Calu3 (cell line): Measurements from ENCODE around the gene LANCL2. TPM values are rescaled to one million over a fixed set of nuclear protein-coding genes. Genes with fewer than 3 reads are reported as not detected.
"Not testable (repeated sequence)": the region's sequence is repeated elsewhere in the genome, so short reads cannot be mapped to it uniquely, and the experiment has no call there.

ENCODE experiments used
- BruUV-seq: library from RNA; stranded (reverse); fragments of 400-500 nt; replicated peaks from 2 replicates; lab custom pipeline; 2021; lab: Mats Ljungman, UMichigan
- CTCF ChIA-PET: fragments of 300-600 bp; sonication (Branson Sonifier 250); formaldehyde crosslinking; loops from one replicate; lab custom pipeline; 2022; ENCODE audit warnings: antibody characterized with exemption; lab: Charles Lee
- DNase-seq: peaks from one replicate; pipeline ENCODE4 v3.0.0; 2022
- H3K27ac Mint-ChIP-seq: one replicate; pipeline ENCODE4 v1.8.0; 2022; ENCODE audit warnings: mixed read lengths; ENCODE audit not compliant: unreplicated experiment
- H3K27me3 Mint-ChIP-seq: one replicate; pipeline ENCODE4 v1.8.0; 2022; ENCODE audit warnings: mixed read lengths; ENCODE audit not compliant: unreplicated experiment
- H3K36me3 Mint-ChIP-seq: one replicate; pipeline ENCODE4 v1.8.0; 2022; ENCODE audit warnings: mild to moderate bottlenecking, moderate library complexity, mixed read lengths; ENCODE audit not compliant: insufficient read depth, unreplicated experiment
- H3K4me1 Mint-ChIP-seq: one replicate; pipeline ENCODE4 v1.8.0; 2022; ENCODE audit warnings: mild to moderate bottlenecking, low read depth, mixed read lengths; ENCODE audit not compliant: unreplicated experiment
- H3K4me3 Mint-ChIP-seq: one replicate; pipeline ENCODE4 v1.8.0; 2022; ENCODE audit warnings: mild to moderate bottlenecking, low read depth, moderate library complexity, mixed read lengths; ENCODE audit not compliant: unreplicated experiment
- H3K9me3 Mint-ChIP-seq: one replicate; pipeline ENCODE4 v1.8.0; 2022; ENCODE audit warnings: low read depth, mixed read lengths; ENCODE audit not compliant: unreplicated experiment
- intact Hi-C: fragments of 100-400 bp; cut with micrococcal nuclease; formaldehyde crosslinking; loops from one replicate; pipeline ENCODE4 v1.10.0; 2022; ENCODE audit not compliant: unreplicated experiment
- total RNA-seq: library from RNA; stranded (reverse); gene quantifications from 2 replicates; pipeline ENCODE4 v1.2.3, GENCODE V29; 2022
- TF ChIP-seq, protein P1 (sequence below): fragments of 200-600 bp; IDR thresholded peaks from one replicate; pipeline ENCODE4 v1.8.0; 2022; ENCODE audit warnings: antibody characterized with exemption; ENCODE audit not compliant: unreplicated experiment

Gene LANCL2
- total RNA-seq, 1 experiment from 2014 or later: 15.7 TPM

DNA sequence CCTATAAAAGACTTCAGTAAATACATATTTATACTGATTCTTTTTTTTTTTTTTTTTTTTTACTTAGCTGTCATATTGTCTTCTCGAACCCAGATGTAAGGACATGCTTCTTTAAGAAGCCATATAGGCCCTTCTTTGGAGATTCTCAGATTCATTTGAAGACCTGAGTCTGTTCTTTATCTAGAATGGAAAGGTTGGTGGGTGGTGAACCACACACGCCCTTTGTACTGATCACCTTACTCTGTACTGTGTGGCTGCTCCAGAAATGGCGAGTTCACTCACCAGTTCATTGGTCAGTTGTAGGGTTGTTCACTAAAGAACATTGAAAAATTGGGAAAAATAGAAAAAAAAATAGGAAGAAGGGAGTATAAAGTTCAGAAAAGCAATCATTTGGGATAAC, 32.5 kb downstream of the LANCL2 start:
- intact Hi-C loops: no loop called here
- H3K36me3 Mint-ChIP-seq: no peaks in the 10 kb centered on the region
- CTCF ChIA-PET: no interaction called here
- H3K4me3 Mint-ChIP-seq: no peak overlapping the region
- no TSS peak for BruUV-seq
- H3K4me1 Mint-ChIP-seq: no peaks in the 10 kb centered on the region
- no peak overlapping the region for H3K27ac Mint-ChIP-seq
- TF ChIP-seq, protein P1, sequence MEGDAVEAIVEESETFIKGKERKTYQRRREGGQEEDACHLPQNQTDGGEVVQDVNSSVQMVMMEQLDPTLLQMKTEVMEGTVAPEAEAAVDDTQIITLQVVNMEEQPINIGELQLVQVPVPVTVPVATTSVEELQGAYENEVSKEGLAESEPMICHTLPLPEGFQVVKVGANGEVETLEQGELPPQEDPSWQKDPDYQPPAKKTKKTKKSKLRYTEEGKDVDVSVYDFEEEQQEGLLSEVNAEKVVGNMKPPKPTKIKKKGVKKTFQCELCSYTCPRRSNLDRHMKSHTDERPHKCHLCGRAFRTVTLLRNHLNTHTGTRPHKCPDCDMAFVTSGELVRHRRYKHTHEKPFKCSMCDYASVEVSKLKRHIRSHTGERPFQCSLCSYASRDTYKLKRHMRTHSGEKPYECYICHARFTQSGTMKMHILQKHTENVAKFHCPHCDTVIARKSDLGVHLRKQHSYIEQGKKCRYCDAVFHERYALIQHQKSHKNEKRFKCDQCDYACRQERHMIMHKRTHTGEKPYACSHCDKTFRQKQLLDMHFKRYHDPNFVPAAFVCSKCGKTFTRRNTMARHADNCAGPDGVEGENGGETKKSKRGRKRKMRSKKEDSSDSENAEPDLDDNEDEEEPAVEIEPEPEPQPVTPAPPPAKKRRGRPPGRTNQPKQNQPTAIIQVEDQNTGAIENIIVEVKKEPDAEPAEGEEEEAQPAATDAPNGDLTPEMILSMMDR: no peak
- no peaks in the 10 kb centered on the region for H3K27me3 Mint-ChIP-seq
- DNase-seq: no peak
- no peaks in the 10 kb centered on the region for H3K9me3 Mint-ChIP-seq

DNA sequence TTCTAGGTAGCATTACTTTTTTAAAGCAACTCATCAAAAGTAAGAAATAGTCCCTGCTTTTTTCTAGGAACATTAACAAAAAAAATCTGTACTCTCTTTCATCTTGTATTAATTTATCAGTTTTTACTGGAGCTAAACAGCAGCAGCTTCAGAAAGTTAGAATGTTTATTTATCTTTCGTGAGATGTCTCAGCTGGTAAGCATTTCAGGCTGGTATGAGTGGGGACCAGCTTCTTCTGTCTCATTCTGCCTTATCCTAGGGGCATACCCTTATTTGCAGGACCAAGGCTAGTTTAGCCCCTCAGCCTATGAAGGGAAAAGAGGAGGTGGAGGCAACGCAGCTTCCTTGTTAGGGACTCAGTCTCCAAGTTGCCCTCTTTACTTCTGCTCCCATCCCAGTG, 35.1 kb downstream of the LANCL2 start:
- intact Hi-C loops: no loop called here
- BruUV-seq: no TSS peak
- Mint-ChIP-seq H3K36me3 (no peaks in the 10 kb centered on the region), H3K9me3 (no peaks in the 10 kb centered on the region), H3K4me3 (no peak overlapping the region), H3K4me1 (no peaks in the 10 kb centered on the region), H3K27ac (no peak overlapping the region), H3K27me3 (no peaks in the 10 kb centered on the region)
- TF ChIP-seq, protein P1: no peak
- CTCF ChIA-PET: interaction anchor here (0.7 to 1.5 kb wide), 2 partner anchors 111 to 382 kb away, joined by 3 read pairs; no protein-coding TSS in a partner anchor
- DNase-seq: no peak

DNA sequence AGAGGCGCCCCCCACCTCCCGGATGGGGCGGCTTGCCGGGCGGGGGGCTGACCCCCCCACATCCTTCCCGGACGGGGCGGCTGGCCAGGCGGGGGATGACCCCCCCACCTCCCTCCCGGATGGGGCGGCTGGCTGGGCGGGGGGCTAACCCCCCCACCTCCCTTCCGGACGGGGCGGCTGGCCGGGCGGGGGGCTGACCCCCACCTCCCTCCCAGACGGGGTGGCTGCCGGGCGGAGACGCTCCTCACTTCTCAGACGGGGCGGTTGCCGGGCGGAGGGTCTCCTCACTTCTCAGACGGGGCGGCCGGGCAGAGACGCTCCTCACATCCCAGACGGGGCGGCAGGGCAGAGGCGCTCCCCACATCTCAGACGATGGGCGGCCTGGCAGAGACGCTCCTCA, 37.4 kb downstream of the LANCL2 start:
- intact Hi-C loops, CTCF ChIA-PET, H3K4me3 Mint-ChIP-seq, DNase-seq, H3K9me3 Mint-ChIP-seq, H3K4me1 Mint-ChIP-seq, H3K27me3 Mint-ChIP-seq, BruUV-seq, H3K27ac Mint-ChIP-seq, H3K36me3 Mint-ChIP-seq: not testable (repeated sequence)

DNA sequence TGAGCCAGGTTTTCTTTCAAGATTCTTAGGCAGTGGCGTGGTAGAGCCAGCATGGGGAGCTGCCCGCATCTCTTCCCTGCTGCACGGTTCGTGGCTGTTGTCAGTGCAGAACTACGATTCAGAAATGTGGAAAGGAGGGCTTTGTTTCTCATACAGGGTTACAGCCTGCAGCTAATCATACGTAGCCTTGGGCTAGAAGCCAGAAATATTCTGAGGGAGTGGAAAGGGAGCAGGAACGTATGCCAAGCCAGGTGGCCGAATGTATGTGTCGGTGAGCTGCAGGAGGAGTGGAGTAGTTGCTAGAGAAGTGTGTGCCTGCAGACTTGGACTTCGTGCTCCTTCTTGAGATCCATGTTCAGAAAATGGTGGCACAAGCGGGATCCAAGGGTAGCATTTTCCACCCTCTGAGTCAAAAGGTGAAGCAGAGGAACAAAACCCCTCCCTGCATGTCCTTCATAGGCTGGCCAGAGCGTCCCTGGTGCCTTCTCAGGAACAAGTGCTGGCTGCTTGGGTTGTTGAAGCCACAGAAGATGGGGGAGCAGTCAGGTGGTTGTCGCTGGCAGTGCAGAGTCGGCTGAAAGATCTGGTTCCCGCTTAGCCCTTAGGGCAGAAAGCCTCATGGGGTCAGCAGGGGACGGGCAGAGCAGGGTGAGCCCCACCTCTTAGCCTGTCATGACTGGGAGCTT, 40.9 kb downstream of the LANCL2 start:
- H3K27ac Mint-ChIP-seq: no peak overlapping the region
- no peaks in the 10 kb centered on the region for H3K4me1 Mint-ChIP-seq
- no peaks in the 10 kb centered on the region for H3K36me3 Mint-ChIP-seq
- H3K9me3 Mint-ChIP-seq: no peaks in the 10 kb centered on the region
- H3K27me3 Mint-ChIP-seq: no peaks in the 10 kb centered on the region
- DNase-seq: no peak
- H3K4me3 Mint-ChIP-seq: no peak overlapping the region
- CTCF ChIA-PET: interaction anchor here (0.8 kb wide), 1 partner anchor 9 kb away, joined by 3 read pairs; no protein-coding TSS in a partner anchor
- TF ChIP-seq, protein P1: no peak
- no TSS peak for BruUV-seq
- intact Hi-C loops: no loop called here
